Hematopoietic multipotent progenitor cell (in vitro differentiated cells): ENCODE data around the gene OLIG2. TPM values are rescaled to one million over a fixed set of nuclear protein-coding genes. Genes with fewer than 3 reads are reported as not detected.
A peak's percentile ranks its signal among the peaks of the same experiment; 100 is the strongest.

Experiments used
- DNase-seq, 3 donors: peaks; one replicate each; pipeline ENCODE4 v3.0.0-alpha.2; 2011 to 2015; ENCODE audit warnings: low read depth in 2 of 3, low spot score in 2 of 3
- total RNA-seq: library from RNA; depleted of rRNA; stranded (reverse); fragments of >200 nt; gene quantifications from one replicate; pipeline ENCODE4 v1.2.3, GENCODE V29; 2012

The OLIG2 gene
- total RNA-seq, 1 donor: under 0.01 TPM

GRCh38 chr21:33031152-33031911 is 5.6 kb downstream of the OLIG2 start:
- DNase-seq: no peak

DNA sequence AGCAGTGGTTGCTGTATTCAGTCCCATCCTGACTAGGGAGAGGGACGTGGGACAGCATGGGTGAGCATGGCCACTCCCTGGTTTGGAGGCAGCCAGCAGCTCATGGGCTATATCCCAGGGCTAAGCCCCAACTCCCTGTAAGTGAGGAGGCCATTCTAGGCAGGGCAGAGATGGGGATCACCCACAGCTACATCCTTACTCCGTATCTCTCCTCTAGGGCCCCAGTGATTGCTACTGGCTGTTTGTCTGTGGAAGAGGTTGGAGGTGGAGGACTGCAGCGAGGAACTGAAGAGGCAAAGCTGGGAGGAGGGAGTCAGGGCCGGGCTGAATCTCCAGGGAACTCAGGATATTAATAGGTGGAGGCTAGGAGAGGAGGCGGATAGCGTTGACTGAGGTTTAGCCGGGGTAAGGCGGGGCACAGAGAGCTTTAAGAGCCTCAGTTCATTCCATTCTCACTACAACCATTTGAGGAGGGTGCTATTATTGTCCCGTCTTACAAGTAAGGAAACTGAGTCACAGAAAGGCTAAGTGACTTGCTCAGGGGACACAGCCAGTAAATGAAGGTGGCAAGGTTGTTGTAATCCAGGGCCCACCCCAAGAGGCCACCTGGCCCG is 6.8 kb downstream of the OLIG2 start:
- no peak for DNase-seq

GRCh38 chr21:33033094-33033951 is 7.6 kb downstream of the OLIG2 start:
- no peak for DNase-seq

GRCh38 chr21:33033961-33034413 is 8.3 kb downstream of the OLIG2 start:
- no peak for DNase-seq

GRCh38 chr21:33035147-33035546 is 9.4 kb downstream of the OLIG2 start:
- no peak for DNase-seq

GRCh38 chr21:33036430-33037162 is 10.9 kb downstream of the OLIG2 start:
- DNase-seq: peak in 2 of 3 donors; percentile 90 to 92

DNA sequence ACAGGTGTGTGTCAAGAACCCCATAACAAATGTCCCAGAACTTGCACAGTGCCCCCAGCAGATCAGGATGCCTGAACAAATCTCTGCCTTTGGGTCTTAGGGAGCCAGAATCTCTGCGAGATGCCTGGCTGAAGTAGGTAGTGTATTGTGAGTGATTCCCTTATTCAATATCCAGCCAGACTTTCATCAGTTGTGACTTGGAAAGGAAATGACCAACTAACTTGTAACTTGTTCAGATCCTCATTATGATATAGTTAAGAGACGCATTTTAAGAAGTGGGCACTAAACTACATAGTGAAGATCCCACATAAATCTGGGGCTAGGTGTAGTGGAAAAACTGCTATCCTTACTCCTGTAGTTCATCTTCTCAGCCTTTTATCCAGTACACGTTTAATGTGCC is 11.8 kb downstream of the OLIG2 start:
- DNase-seq: no peak

- DNase-seq: no peak
Measured at GRCh38 chr21:33039536-33039935, 13.8 kb downstream of the OLIG2 start.

GRCh38 chr21:33040215-33040614 is 14.5 kb downstream of the OLIG2 start:
- DNase-seq: no peak

- no peak for DNase-seq
Measured at GRCh38 chr21:33041981-33042380, 16.2 kb downstream of the OLIG2 start.

- DNase-seq: no peak
Measured at GRCh38 chr21:33042812-33043211, 17.1 kb downstream of the OLIG2 start.

- DNase-seq: no peak
Measured at GRCh38 chr21:33046455-33046854, 20.7 kb downstream of the OLIG2 start.

DNA sequence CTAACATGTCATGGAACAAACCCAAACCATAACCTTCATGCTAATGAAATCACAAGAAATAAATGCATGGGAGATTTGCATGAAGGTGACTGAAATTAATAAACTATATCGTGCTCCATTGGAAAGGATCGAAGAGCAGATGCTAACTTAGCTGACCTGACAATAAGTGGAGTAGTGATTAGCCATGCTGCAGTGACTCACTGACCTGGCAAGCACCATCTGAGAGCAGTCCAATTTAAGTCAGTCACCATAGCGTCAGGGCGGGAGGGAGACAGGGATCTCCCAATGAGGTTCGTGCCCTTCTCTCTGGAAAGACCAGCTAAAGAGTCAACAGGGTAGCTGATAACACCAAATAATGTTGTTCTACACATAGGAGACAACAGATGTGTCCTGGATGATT is 21.5 kb downstream of the OLIG2 start:
- no peak for DNase-seq

DNA sequence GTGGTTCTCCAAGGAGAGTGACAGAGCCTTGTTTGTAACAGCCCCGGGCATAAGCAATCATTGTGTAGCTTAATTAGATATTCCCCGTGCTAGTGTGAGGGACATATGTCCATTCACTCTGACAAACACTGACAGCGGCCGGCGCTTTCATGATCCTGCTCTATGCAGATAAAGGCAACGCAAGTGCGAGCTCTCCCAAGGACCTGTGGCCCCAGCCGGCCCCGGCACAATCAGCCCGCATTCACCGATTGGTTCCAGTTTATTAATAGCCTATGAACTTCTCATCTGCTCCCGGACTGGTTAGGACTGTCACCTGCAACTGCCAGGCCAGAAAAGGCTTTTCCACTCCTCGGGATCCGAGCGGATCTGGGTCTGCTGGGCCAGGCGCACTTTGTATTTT is 26.2 kb downstream of the OLIG2 start:
- no peak for DNase-seq

DNA sequence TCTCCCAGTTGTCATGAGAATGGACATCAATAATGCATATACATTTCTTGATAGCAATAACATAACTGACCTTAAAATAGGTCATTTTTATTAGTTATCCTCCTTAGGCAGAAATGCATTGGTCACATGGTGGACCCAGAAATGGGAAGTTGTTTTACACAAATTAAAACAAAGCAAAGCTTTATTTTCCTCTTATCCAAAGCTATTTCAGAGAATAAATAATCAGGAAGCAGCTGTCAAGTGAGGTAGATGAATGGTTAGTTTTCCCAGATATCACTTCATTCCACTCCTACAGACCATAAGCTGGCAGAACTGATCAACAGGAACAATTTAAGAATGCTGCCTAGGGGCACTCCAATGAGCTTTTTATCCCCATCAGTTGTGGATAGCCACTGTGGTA is 28.2 kb downstream of the OLIG2 start:
- DNase-seq: no peak

DNA sequence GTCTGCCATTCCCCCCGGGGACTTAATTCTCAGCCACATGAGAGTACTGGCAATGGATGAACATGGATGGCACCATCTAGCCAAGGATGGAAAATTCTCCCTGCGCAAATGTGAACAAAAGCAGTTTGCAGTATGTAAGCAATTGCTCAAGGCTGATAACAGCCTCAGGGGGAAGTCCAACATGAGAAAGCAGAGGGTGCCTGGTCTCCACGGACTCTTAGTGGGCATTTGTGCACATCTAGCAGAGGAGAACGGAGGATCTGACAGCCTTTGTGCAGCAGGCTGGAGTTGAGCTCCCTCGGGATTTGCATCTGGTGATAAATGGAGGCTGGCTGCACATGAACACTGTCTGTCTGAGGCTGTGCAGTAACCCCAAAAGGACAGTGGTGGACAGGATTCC is 30.3 kb downstream of the OLIG2 start:
- no peak for DNase-seq

DNA sequence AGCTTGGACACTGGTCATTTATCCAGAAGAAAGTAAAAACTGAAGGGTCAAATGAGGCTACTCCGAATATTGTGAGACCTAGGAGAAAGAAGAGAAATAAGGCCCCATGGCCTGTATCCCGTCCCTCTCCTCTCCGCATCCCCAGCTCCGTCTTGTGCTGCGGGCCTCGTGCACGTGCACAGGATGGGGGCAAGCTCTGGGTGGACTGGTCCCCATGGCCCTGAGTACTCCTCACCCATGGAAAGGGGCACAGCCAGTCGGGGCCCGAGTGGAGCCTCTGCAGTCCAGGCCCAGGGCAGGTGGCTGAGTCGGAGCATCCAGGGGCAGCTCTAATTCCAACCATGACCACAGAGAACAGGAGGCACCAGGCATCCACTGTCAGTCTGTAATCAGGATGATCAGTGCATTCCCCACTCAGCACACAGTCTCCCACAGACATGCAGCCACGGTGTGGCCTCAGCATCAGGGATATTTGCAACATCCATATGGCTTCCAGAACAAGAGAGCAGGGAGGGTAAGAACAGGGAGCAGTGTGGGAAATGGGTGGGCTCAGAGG is 31.7 kb downstream of the OLIG2 start:
- no peak for DNase-seq

GRCh38 chr21:33058527-33058926 is 32.8 kb downstream of the OLIG2 start:
- DNase-seq: no peak

GRCh38 chr21:33058957-33059356 is 33.2 kb downstream of the OLIG2 start:
- DNase-seq: no peak

DNA sequence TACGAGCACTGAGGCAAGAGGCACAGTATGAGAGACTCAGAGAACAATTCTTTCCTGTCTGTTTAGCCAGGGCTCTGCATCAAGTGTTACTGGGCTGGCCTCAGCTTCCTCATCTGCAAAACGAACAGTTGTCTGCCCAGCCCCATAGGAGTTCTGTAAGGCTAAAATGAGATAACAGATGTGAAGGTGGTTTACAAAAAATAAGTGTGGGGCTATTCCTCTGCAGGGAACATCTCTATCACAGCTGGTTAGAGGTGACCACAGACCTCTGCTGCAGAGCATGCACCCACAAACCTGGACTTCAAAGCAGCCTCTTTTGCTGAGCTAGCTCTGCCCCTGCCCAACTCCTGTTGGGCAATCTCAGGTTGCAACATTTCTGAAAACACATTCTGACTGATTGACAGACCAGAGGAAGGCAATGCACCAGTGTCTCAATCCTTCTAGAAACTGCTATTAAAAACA is 33.7 kb downstream of the OLIG2 start:
- peak in 1 of 3 donors; percentile 63 for DNase-seq
